GM15510 (cell line): ENCODE data around the gene TAOK3.

ENCODE experiments used
- POLR2A ChIP-seq: IDR thresholded peaks from 3 replicates; pipeline ENCODE4 v1.6.1; 2011; ENCODE audit warnings: borderline replicate concordance; ENCODE audit not compliant: insufficient read length; ENCODE audit errors: extremely low read depth

The TAOK3 gene

GRCh38 chr12:118183711-118184110, 189.0 kb downstream of the TAOK3 start:
- TF ChIP-seq POLR2A = no peak

GRCh38 chr12:118183155-118183554, 189.6 kb downstream of the TAOK3 start:
- no peak for TF ChIP-seq POLR2A

- TF ChIP-seq POLR2A = no peak
Measured at GRCh38 chr12:118175823-118176447, 196.8 kb downstream of the TAOK3 start.

GRCh38 chr12:118166946-118167345, 205.8 kb downstream of the TAOK3 start:
- TF ChIP-seq POLR2A = no peak

GRCh38 chr12:118164798-118165486, 207.8 kb downstream of the TAOK3 start:
- TF ChIP-seq POLR2A = no peak

GRCh38 chr12:118160536-118160935, 212.2 kb downstream of the TAOK3 start:
- TF ChIP-seq POLR2A = no peak

- no peak for TF ChIP-seq POLR2A
Measured at GRCh38 chr12:118151755-118152154, 221.0 kb downstream of the TAOK3 start.

- no peak for TF ChIP-seq POLR2A
Measured at GRCh38 chr12:118150625-118151024, 222.1 kb downstream of the TAOK3 start.

- TF ChIP-seq POLR2A = no peak
Measured at GRCh38 chr12:118148287-118148686, 224.4 kb downstream of the TAOK3 start.

GRCh38 chr12:118145798-118146156, 226.9 kb downstream of the TAOK3 start:
- no peak for TF ChIP-seq POLR2A

GRCh38 chr12:118145113-118145797, 227.5 kb downstream of the TAOK3 start:
- TF ChIP-seq POLR2A = no peak

- no peak for TF ChIP-seq POLR2A
Measured at GRCh38 chr12:118144499-118144898, 228.2 kb downstream of the TAOK3 start.

GRCh38 chr12:118140825-118141224, 231.9 kb downstream of the TAOK3 start:
- no peak for TF ChIP-seq POLR2A

- TF ChIP-seq POLR2A = no peak
Measured at GRCh38 chr12:118137148-118137678, 235.5 kb downstream of the TAOK3 start.

GRCh38 chr12:118136559-118137003, 236.1 kb downstream of the TAOK3 start:
- TF ChIP-seq POLR2A = no peak
